NB4 (cell line): Measurements from ENCODE around the gene KLHDC9.
A peak's percentile ranks its signal among the peaks of the same experiment; 100 is the strongest.

Experiments used
- DNase-seq: peaks from one replicate; pipeline ENCODE4 v3.0.0; 2010; ENCODE audit warnings: low read depth
- H3K4me3 ChIP-seq: one replicate; pipeline ENCODE4 v1.5.1; 2011; ENCODE audit warnings: mild to moderate bottlenecking, low read depth, low read length, moderate library complexity
- CTCF ChIP-seq: IDR thresholded peaks from one replicate; pipeline ENCODE4 v1.5.1; 2012; ENCODE audit warnings: low read depth, low read length
- MAX ChIP-seq: IDR thresholded peaks from 2 replicates; pipeline ENCODE4 v1.6.1; 2011; ENCODE audit warnings: low read depth, low read length
- MYC ChIP-seq: IDR thresholded peaks from 2 replicates; pipeline ENCODE4 v1.6.1; 2011; ENCODE audit warnings: low read depth, low read length
- POLR2A ChIP-seq: IDR thresholded peaks from 2 replicates; pipeline ENCODE4 v1.6.1; 2011; ENCODE audit warnings: mild to moderate bottlenecking; ENCODE audit not compliant: insufficient read length; ENCODE audit errors: extremely low read depth

The KLHDC9 gene

GRCh38 chr1:161130266-161130665 is 32.1 kb downstream of the KLHDC9 start:
- no peak overlapping the region for H3K4me3 ChIP-seq

GRCh38 chr1:161131523-161132409 is 33.6 kb downstream of the KLHDC9 start:
- H3K4me3 ChIP-seq: peak overlapping the region; percentile 69
- TF ChIP-seq MAX (no peak), POLR2A (no peak), MYC (no peak), CTCF (no peak)
- DNase-seq: peak; percentile 28

More at GRCh38 chr1:161130266-161130665, 32.1 kb downstream of the KLHDC9 start:
- no peak for DNase-seq
- TF ChIP-seq MYC: no peak
- no peak for TF ChIP-seq MAX
- no peak for TF ChIP-seq POLR2A
- TF ChIP-seq CTCF: no peak

GRCh38 chr1:161132410-161133219 is 34.5 kb downstream of the KLHDC9 start, which contains the start of gene DEDD:
TSS of gene DEDD (minus strand) at chr1:161132667. CDS start at chr1:161124462, 8,205 bp downstream.
- TF ChIP-seq POLR2A (peak; percentile 34), CTCF (no peak), MAX (peak; percentile 52; the same call in 1 of the 2 replicates), MYC (peak; percentile 11; the same call in 1 of the 2 replicates)
- peak within 1 kb of the TSS; percentile 85 for H3K4me3 ChIP-seq
- DNase-seq: peak; percentile 97

- TF ChIP-seq MYC: no peak
- no peak for TF ChIP-seq MAX
- TF ChIP-seq CTCF: no peak
- no peak for TF ChIP-seq POLR2A
- H3K4me3 ChIP-seq: peak overlapping the region; percentile 85
- no peak for DNase-seq
These were observed 35.1 kb downstream of the KLHDC9 start for GRCh38 chr1:161133220-161133740.

- no peak overlapping the region for H3K4me3 ChIP-seq
- no peak for DNase-seq
- TF ChIP-seq CTCF: no peak
- TF ChIP-seq MAX: no peak
- TF ChIP-seq POLR2A: no peak
- TF ChIP-seq MYC: no peak
These were observed 39.7 kb downstream of the KLHDC9 start for GRCh38 chr1:161137881-161138280.
